ENCODE results near the gene PDE7B.

GRCh38 chr6:136136274-136136673 lies 284.8 kb downstream of the PDE7B start:
- TF ChIP-seq CTCF (IDR thresholded peaks at IDR 0.05) (no peak), POLR2A (IDR thresholded peaks at IDR 0.05) (no peak)

Measured in thyroid gland (tissue), 4 donors.